ENCODE results near the gene CCDC97.

Gene CCDC97

GRCh38 chr19:41353466-41354342 is 43.7 kb downstream of the CCDC97 start, which contains the start of gene TGFB1:
Gene TGFB1, minus strand, starts transcription at chr19:41353922. Its CDS starts 878 bp downstream, at chr19:41353044.
- no peaks in the 10 kb centered on the region for H3K36me3 ChIP-seq (ENCODE audit: low read length)
- peaks cover 4% of the 10 kb centered on the region; the same call in 1 of the 2 replicates for H3F3A ChIP-seq (ENCODE audit: insufficient read depth)
- peak within 1 kb of the TSS; percentile 94 for H3K9ac ChIP-seq (ENCODE audit: low read length)
- peaks cover 46% of the 10 kb centered on the region for H3K79me2 ChIP-seq (ENCODE audit: insufficient read depth, low read length)
- H3K27ac ChIP-seq (ENCODE audit: low read depth, low read length), result peak within 1 kb of the TSS; percentile 86
- no peaks in the 10 kb centered on the region for H3K9me3 ChIP-seq (ENCODE audit: insufficient read depth, low read length)
- H2AFZ ChIP-seq (ENCODE audit: low read depth, low read length, severe bottlenecking), result peak within 1 kb of the TSS; percentile 47
- H3K27me3 ChIP-seq (ENCODE audit: low read length), result no peaks in the 10 kb centered on the region
- H3K4me2 ChIP-seq (ENCODE audit: low read depth, low read length, poor library complexity, severe bottlenecking), result peak within 1 kb of the TSS; percentile 74
- H3K4me3 ChIP-seq (ENCODE audit: insufficient read depth, low read length, poor library complexity, severe bottlenecking), result peak within 1 kb of the TSS; percentile 92
- TF ChIP-seq CTCF (IDR thresholded peaks at IDR 0.05; ENCODE audit: insufficient read depth, low read length, poor library complexity, severe bottlenecking) (peak; percentile 95), EZH2phosphoT487 (conservative IDR thresholded peaks at IDR 0.05; ENCODE audit: low read length) (no peak)
- peaks cover 4% of the 10 kb centered on the region; the same call in 1 of the 2 replicates for H4K20me1 ChIP-seq (ENCODE audit: low read depth, low read length)
- H3K9me2 ChIP-seq (replicated peaks; ENCODE audit: insufficient read depth, low read length), result no peaks in the 10 kb centered on the region

- TF ChIP-seq EZH2phosphoT487 (conservative IDR thresholded peaks at IDR 0.05; ENCODE audit: low read length), result no peak
- peaks cover 4% of the 10 kb centered on the region; the same call in 1 of the 2 replicates for H4K20me1 ChIP-seq (ENCODE audit: low read depth, low read length)
Observed at GRCh38 chr19:41354343-41354953, 44.5 kb downstream of the CCDC97 start.

GRCh38 chr19:41355035-41355434 is 45.1 kb downstream of the CCDC97 start:
- Histone ChIP-seq H3K27me3 (ENCODE audit: low read length) (no peaks in the 10 kb centered on the region), H3K4me3 (ENCODE audit: insufficient read depth, low read length, poor library complexity, severe bottlenecking) (no peak overlapping the region), H3K36me3 (ENCODE audit: low read length) (no peaks in the 10 kb centered on the region), H3K9me3 (ENCODE audit: insufficient read depth, low read length) (no peaks in the 10 kb centered on the region), H3K79me2 (ENCODE audit: insufficient read depth, low read length) (peaks cover 32% of the 10 kb centered on the region), H4K20me1 (ENCODE audit: low read depth, low read length) (peaks cover 4% of the 10 kb centered on the region; the same call in 1 of the 2 replicates), H2AFZ (ENCODE audit: low read depth, low read length, severe bottlenecking) (no peak overlapping the region), H3K27ac (ENCODE audit: low read depth, low read length) (no peak overlapping the region), H3K4me2 (ENCODE audit: low read depth, low read length, poor library complexity, severe bottlenecking) (no peak overlapping the region), H3K9me2 (replicated peaks; ENCODE audit: insufficient read depth, low read length) (no peaks in the 10 kb centered on the region), H3F3A (ENCODE audit: insufficient read depth) (peaks cover 4% of the 10 kb centered on the region; the same call in 1 of the 2 replicates), H3K9ac (ENCODE audit: low read length) (no peak overlapping the region)
- TF ChIP-seq EZH2phosphoT487 (conservative IDR thresholded peaks at IDR 0.05; ENCODE audit: low read length) (no peak), CTCF (IDR thresholded peaks at IDR 0.05; ENCODE audit: insufficient read depth, low read length, poor library complexity, severe bottlenecking) (no peak)

More at GRCh38 chr19:41354343-41354953, 44.5 kb downstream of the CCDC97 start:
- Histone ChIP-seq H3K4me2 (ENCODE audit: low read depth, low read length, poor library complexity, severe bottlenecking) (peak overlapping the region; percentile 42), H3K79me2 (ENCODE audit: insufficient read depth, low read length) (peaks cover 38% of the 10 kb centered on the region), H2AFZ (ENCODE audit: low read depth, low read length, severe bottlenecking) (no peak overlapping the region), H3K9ac (ENCODE audit: low read length) (peak overlapping the region; percentile 94), H3K27ac (ENCODE audit: low read depth, low read length) (0 out of 2 replicates have a peak overlapping the region, but pooled peaks have one; percentile 22), H3K9me3 (ENCODE audit: insufficient read depth, low read length) (no peaks in the 10 kb centered on the region), H3F3A (ENCODE audit: insufficient read depth) (peaks cover 4% of the 10 kb centered on the region; the same call in 1 of the 2 replicates), H3K9me2 (replicated peaks; ENCODE audit: insufficient read depth, low read length) (no peaks in the 10 kb centered on the region), H3K27me3 (ENCODE audit: low read length) (no peaks in the 10 kb centered on the region), H3K4me3 (ENCODE audit: insufficient read depth, low read length, poor library complexity, severe bottlenecking) (no peak overlapping the region), H3K36me3 (ENCODE audit: low read length) (no peaks in the 10 kb centered on the region)
